ENCODE data around the gene SCLT1. TPM values are rescaled to one million over a fixed set of nuclear protein-coding genes. Genes with fewer than 3 reads are reported as not detected.

SCLT1 gene
- total RNA-seq, 2 donors from 2014 or later = 11.4 to 12.0 TPM

- Histone ChIP-seq H3K4me3 (ENCODE audit: low read length) (no peak overlapping the region), H3K36me3 (ENCODE audit: control insufficient read depth, insufficient read depth, low read length) (no peaks in the 10 kb centered on the region), H3K27ac (ENCODE audit: low read depth, low read length) (no peak overlapping the region), H3K4me1 (ENCODE audit: control insufficient read depth, insufficient read depth, low read length) (peaks cover 4% of the 10 kb centered on the region), H3K9me3 (ENCODE audit: control insufficient read depth, low read length) (peaks cover 8% of the 10 kb centered on the region), H3K27me3 (ENCODE audit: control insufficient read depth, insufficient read depth, low read length, poor library complexity, severe bottlenecking) (no peaks in the 10 kb centered on the region), H3K9ac (ENCODE audit: extremely low read depth, low read length, poor library complexity, severe bottlenecking) (no peak overlapping the region)
- Mint-ChIP-seq H3K27ac (no peak overlapping the region), H3K4me1 (no peaks in the 10 kb centered on the region), H3K4me3 (no peak overlapping the region), H3K9me3 (no peaks in the 10 kb centered on the region), H3K27me3 (ENCODE audit: insufficient read depth) (no peaks in the 10 kb centered on the region), H3K36me3 (ENCODE audit: low read depth) (peaks cover 7% of the 10 kb centered on the region)
- DNase-seq = no peak
- WGBS, 2 experiments (ENCODE audit: insufficient coverage in 1 of 2, insufficient read length in 1 of 2) = 83 to 95% methylated on average over 1 of the region's 1 CpG
- TF ChIP-seq, protein P1, sequence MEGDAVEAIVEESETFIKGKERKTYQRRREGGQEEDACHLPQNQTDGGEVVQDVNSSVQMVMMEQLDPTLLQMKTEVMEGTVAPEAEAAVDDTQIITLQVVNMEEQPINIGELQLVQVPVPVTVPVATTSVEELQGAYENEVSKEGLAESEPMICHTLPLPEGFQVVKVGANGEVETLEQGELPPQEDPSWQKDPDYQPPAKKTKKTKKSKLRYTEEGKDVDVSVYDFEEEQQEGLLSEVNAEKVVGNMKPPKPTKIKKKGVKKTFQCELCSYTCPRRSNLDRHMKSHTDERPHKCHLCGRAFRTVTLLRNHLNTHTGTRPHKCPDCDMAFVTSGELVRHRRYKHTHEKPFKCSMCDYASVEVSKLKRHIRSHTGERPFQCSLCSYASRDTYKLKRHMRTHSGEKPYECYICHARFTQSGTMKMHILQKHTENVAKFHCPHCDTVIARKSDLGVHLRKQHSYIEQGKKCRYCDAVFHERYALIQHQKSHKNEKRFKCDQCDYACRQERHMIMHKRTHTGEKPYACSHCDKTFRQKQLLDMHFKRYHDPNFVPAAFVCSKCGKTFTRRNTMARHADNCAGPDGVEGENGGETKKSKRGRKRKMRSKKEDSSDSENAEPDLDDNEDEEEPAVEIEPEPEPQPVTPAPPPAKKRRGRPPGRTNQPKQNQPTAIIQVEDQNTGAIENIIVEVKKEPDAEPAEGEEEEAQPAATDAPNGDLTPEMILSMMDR (conservative IDR thresholded peaks at IDR 0.05) = no peak
Measured at GRCh38 chr4:128942607-128943006, 150.7 kb downstream of the SCLT1 start.

DNA sequence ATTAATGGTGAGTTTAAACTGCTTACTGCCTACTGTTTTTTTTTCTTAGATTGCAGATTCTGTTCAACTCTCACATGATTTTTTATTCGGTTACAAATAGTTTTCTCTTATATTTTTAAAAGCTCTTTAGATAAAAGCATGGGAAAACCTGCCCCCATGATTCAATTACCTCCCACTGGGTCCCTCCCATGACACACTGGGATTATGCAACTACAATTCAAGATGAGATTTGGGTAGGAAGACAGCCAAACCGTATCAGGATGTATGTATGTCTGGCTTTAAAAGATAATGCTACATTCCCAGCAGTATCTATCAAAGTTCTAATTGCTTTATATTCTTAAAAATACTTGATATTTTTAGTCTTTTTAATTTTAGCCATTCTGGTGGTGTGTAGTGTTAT is 152.4 kb downstream of the SCLT1 start:
- Mint-ChIP-seq H3K27ac (no peak overlapping the region), H3K36me3 (ENCODE audit: low read depth) (peaks cover 7% of the 10 kb centered on the region), H3K9me3 (no peaks in the 10 kb centered on the region), H3K4me3 (no peak overlapping the region), H3K27me3 (ENCODE audit: insufficient read depth) (no peaks in the 10 kb centered on the region), H3K4me1 (no peaks in the 10 kb centered on the region)
- no peaks in the 10 kb centered on the region for H3K36me3 ChIP-seq (ENCODE audit: control insufficient read depth, insufficient read depth, low read length)
- TF ChIP-seq, protein P1 (conservative IDR thresholded peaks at IDR 0.05) = no peak
- H3K4me3 ChIP-seq (ENCODE audit: low read length) = no peak overlapping the region
- H3K27ac ChIP-seq (ENCODE audit: low read depth, low read length) = no peak overlapping the region
- H3K9me3 ChIP-seq (ENCODE audit: control insufficient read depth, low read length) = peaks cover 8% of the 10 kb centered on the region
- peaks cover 4% of the 10 kb centered on the region for H3K4me1 ChIP-seq (ENCODE audit: control insufficient read depth, insufficient read depth, low read length)
- no peak for DNase-seq
- H3K27me3 ChIP-seq (ENCODE audit: control insufficient read depth, insufficient read depth, low read length, poor library complexity, severe bottlenecking) = no peaks in the 10 kb centered on the region
- H3K9ac ChIP-seq (ENCODE audit: extremely low read depth, low read length, poor library complexity, severe bottlenecking) = no peak overlapping the region
- 92% methylated on average over 2 of the region's 2 CpGs; no CpG with 5 or more reads in 1 of the 2 experiments for WGBS, 2 experiments (ENCODE audit: insufficient coverage in 1 of 2, insufficient read length in 1 of 2)

GRCh38 chr4:128930051-128930450 is 163.3 kb downstream of the SCLT1 start:
- TF ChIP-seq, protein P1 (conservative IDR thresholded peaks at IDR 0.05) = no peak
- Mint-ChIP-seq H3K36me3 (ENCODE audit: low read depth) (no peaks in the 10 kb centered on the region), H3K27me3 (ENCODE audit: insufficient read depth) (no peaks in the 10 kb centered on the region), H3K4me1 (no peaks in the 10 kb centered on the region), H3K4me3 (no peak overlapping the region), H3K27ac (no peak overlapping the region), H3K9me3 (no peaks in the 10 kb centered on the region)
- Histone ChIP-seq H3K9me3 (ENCODE audit: control insufficient read depth, low read length) (no peaks in the 10 kb centered on the region), H3K36me3 (ENCODE audit: control insufficient read depth, insufficient read depth, low read length) (no peaks in the 10 kb centered on the region), H3K9ac (ENCODE audit: extremely low read depth, low read length, poor library complexity, severe bottlenecking) (no peak overlapping the region), H3K4me3 (ENCODE audit: low read length) (no peak overlapping the region), H3K27ac (ENCODE audit: low read depth, low read length) (no peak overlapping the region), H3K4me1 (ENCODE audit: control insufficient read depth, insufficient read depth, low read length) (no peaks in the 10 kb centered on the region), H3K27me3 (ENCODE audit: control insufficient read depth, insufficient read depth, low read length, poor library complexity, severe bottlenecking) (no peaks in the 10 kb centered on the region)
- DNase-seq = no peak
- 45 to 83% methylated on average over 1 to 2 of the region's 3 CpGs for WGBS, 2 experiments (ENCODE audit: insufficient coverage in 1 of 2, insufficient read length in 1 of 2)

Data from endodermal cell (in vitro differentiated cells).